ENCODE data around the gene ROBO1.
"Not testable (repeated sequence)": the region's sequence is repeated elsewhere in the genome, so short reads cannot be mapped to it uniquely, and the experiment has no call there.

The ROBO1 gene

DNA sequence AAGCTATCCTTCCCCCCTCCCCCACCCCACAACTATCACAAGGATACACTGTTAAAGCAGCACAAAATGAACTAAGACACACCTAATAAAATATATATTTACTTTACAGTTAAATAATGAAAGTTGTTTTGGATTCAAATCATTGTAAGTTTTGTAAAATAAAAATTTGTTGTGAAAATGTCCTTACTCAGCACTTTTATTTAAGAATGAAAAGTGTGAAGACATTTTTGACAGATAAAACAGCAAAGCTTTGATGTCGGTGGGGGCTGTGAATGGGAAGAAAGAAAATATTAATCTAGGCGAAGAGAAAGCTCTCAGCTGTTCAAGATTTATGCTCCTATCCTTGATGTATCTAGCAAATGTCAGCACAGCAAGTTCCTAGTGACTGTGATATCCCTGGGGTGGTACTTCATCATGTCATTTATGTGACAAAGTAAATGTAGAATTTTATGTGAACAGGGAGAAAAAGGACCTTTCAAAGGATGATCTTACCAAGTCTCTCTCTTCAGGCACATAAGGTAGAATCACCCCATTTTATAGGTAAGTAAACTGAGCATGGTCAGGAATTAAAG, 216.4 kb downstream of the ROBO1 start:
- DNase-seq (ENCODE audit: low spot score), result no peak

- DNase-seq (ENCODE audit: low spot score), result no peak
Observed at GRCh38 chr3:79543218-79543982, 224.4 kb downstream of the ROBO1 start.

DNA sequence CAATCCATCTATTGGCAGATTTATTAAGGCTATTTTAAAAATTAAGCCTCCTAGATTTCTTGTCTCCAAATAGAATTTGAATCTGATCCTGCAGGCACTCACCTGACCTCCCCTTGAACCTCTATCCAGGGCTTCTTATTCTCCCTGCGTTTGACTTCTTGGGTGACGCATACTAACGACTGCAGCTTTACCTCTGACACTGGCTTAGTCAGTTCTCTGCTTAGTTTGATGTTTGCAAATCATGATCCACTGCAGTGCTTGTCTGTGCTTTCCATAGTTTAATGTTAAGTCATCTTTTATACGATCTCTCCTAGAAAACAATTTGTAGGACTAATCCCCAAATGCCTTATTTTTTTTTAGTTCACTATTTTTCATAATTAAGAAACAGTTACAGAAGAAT, 233.1 kb downstream of the ROBO1 start:
- no peak for DNase-seq (ENCODE audit: low spot score)

DNA sequence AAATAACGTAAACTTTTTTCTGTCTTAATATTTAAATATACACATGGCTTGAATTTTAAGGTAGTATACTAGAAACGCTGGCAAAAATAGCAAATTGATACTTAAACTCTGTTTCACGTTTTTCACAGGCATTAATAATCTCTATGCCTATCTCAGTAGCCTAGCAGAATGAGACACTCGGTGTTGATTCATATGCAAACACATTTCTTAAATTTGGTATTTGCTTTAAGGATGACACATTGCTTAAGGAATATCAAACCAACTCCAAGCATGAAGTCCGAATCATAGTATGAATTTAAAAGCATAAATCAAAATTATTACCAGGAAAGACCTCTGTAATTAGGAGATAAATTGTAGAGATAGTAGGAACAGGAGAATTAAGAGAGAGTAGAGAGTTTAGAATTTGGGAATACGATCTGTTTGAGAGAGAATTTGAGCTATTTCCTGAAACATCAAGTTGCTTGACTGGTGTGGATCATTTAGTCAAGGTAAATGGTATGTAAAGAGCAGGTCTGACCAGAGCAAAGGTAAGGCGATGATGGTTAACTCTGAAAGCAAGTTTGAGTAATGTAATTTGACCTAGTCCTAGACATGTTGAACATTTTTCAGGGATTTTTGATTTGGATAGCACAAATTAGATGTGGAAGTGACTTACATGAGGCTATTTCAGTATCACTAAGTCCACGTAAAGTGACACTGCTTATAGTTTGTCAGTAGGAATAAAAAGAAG, 236.1 kb downstream of the ROBO1 start:
- no peak for DNase-seq (ENCODE audit: low spot score)

- peak; percentile 55 for DNase-seq (ENCODE audit: low spot score)
Observed at GRCh38 chr3:79521221-79521848, 246.5 kb downstream of the ROBO1 start.

GRCh38 chr3:79517766-79518413, 249.9 kb downstream of the ROBO1 start:
- DNase-seq (ENCODE audit: low spot score), result peak; percentile 13

GRCh38 chr3:79516795-79517194, 251.0 kb downstream of the ROBO1 start:
- DNase-seq (ENCODE audit: low spot score), result no peak

DNA sequence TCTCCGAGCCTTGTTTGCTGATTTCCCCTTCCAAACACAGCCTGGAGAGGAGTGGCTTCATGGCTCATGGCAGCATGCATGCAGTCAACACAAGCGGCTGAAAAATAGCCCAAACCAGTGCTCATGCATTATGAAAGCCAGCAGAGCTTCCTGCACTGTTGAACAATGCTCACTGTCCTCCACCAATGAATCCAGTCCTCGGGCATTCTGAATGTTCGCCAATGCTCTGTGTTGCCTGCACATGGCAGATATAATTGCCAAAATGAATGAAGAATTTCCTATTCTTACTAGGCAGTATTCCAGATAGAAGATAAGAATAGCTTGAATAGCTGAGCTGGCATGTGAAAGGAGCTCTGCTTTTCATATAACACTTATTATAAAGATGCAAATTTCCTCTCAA, 252.7 kb downstream of the ROBO1 start:
- DNase-seq (ENCODE audit: low spot score), result no peak

DNA sequence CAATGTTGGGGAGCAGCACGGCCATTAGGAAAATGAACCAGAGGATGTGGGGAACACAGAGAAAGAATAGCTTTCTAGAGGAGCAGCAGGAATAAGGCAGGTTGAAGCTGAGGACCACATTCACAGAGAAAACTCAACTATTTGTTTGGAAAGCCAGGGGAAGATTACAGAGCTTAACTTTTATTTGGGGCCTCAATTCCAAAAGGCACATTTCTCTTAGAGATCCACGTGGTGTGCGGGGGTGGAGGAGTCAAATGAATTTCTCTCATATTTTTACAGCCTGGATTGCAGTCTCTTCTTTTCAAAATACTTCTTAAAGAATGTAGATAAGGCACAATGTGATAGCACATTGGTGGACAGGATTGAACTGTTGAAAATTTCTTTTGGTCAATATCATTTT, 253.7 kb downstream of the ROBO1 start:
- no peak for DNase-seq (ENCODE audit: low spot score)

DNA sequence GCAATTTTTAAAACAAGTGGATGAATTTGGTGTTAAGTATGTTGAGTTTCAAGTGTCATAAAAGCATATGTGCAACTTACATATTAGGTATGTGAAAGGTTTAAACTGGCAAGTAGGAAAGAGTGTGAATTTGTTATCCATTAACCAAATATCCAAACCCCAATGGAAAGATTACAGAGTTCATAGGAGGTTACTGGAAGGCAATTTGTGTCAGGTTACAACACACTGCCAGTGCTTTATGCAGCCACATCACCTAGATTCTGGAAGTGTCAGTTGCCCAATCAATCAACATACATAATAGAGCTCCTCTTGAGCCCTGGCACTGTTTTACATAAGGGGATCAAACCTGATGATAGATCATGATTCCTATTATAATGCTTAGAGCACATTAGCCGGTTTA, 261.0 kb downstream of the ROBO1 start:
- no peak for DNase-seq (ENCODE audit: low spot score)

DNA sequence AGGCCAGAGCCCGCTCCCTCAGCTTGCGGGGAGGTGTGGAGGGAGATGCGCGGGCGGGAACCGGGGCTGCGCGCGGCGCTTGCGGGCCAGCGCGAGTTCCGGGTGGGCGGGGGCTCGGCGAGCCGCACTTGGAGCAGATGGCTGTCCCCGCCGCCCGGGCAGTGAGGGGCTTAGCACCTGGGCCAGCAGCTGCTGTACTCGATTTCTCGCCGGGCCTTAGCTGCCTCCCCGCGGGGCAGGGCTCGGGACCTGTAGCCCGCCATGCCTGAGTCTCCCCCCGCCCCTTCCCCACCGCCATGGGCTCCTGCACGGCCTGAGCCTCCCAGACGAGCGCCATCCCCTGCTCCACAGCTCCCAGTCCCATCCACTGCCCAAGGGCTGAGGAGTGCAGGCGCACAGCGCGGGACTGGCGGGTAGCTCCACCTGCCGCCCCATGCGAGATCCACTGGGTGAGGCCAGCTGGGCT, 265.5 kb downstream of the ROBO1 start:
- DNase-seq (ENCODE audit: low spot score), result not testable (repeated sequence)

DNA sequence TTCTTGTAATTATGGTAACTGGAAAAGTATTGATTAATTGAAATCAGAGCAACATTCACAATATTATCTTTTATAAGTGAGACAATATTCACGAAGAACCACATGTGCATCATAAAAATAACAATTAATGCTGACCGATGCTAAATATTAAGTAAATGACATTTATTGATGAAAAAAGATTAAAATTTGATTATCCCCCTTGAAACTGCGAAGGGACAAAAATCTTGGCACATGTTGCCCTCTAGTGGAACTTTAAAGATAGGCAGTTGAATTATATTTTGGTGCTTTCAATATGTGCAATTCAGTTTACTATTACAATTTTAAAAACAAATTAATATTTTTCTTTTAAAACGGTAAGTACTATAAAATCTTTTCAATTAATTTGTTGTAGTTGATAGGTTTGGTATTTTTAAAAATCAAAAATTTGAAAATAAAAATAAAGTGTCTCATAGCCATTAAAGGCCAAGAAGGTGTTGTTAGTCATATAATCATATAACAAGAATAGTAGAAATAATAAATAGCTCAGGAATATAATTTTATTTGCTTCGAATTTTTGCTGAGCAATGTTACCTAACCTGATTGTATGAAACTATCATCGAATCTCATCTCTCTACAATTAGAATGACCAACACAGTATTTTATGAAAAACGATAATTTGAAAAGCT, 270.2 kb downstream of the ROBO1 start:
- DNase-seq (ENCODE audit: low spot score), result peak; percentile 19

GRCh38 chr3:79491029-79491641, 276.7 kb downstream of the ROBO1 start:
- DNase-seq (ENCODE audit: low spot score), result no peak

DNA sequence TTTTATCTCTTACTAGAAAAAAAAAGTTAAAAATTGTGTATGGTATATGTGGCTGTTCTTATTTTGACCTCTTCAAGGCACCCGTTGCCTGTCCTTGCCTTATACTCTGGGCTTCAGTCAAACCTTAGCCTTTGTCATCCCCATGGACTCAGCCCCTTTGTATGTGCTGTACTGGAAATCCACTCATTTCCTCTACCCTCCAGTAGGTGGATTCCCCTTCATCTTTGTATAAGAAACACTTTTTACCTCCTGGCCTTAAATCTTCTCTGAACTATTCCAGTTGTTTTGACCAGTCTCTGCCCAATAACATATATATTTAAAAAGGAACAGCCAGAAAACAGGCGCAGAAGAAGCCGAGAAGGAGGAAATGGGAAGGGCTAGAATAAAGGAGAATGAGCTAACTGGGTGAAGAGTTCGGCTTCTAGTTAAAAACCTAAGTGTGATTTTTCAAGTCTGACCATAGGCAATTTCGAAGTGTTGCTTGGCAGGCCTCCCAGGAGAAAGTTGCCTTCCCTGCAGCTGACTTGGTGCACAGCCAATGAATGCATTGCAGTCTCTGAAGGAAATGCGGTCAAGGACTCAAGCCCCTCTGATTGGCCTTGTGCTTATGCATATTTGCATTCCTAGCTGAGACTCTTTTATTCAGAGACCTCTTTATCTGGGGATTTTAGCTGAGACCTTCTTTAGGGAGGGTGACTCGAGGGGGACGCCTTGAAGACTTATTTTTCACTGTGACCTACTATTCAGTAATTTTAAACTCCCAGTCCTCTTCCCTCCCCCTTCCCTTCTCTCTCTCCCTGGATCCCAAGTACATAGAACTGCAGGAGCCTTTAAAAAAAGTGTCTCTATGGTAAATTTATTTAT, 277.4 kb downstream of the ROBO1 start:
- DNase-seq (ENCODE audit: low spot score), result no peak

DNA sequence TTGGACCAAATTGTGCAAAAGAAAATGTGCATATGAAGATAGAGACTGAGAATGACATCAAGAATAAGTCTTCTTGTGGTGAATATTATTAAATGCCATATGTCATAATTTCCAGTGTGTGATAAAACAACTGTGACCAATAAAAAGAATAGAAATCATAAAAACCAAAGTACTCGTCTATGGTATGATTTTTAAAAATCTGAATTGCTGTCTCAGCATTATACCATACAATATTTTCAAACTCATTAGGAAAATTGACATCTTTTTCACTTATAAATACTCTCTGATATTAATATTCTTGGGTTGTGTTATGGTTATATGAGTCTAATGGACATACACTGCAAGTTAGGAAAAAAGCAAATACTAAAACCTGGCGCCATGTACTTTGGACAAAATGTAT, 279.4 kb downstream of the ROBO1 start:
- DNase-seq (ENCODE audit: low spot score), result no peak

DNA sequence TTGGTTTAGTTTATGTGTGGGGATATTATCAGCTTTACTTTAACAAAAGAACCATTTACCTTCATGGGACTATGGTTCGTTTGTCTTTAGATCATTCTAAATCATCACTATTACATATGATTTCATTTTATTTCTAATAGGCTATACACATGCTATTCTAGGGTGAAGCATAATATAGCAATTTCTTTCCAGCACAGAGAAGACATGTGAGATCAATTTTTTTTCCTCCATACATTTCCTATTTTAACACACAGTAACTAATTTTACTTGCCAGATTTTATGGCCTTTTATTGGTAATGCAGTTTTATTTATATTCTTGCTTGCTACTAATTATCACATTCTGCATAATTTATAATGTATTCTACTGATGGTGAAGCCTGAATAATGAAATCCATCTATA, 287.1 kb downstream of the ROBO1 start:
- DNase-seq (ENCODE audit: low spot score), result no peak

DNA sequence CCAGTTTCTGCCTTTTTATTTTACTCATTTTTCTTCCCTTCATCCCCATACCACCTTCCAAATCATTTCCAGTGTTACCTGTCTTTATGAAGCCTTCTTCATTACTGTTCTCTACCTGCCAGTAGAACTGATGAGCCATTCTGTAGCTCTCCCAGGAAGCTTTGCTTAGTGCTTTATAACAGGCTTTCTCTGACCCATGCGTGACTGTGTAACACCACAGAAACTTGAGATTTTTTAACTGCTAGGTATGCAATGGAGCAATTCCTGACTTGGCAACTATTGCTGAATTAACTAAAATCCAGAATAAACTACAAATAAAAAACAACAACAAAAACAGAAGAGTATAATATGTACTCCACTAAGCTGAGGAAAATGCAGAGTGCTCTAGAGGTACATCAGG, 289.2 kb downstream of the ROBO1 start:
- no peak for DNase-seq (ENCODE audit: low spot score)

- DNase-seq (ENCODE audit: low spot score), result no peak
Observed at GRCh38 chr3:79477242-79477641, 290.6 kb downstream of the ROBO1 start.

- no peak for DNase-seq (ENCODE audit: low spot score)
Observed at GRCh38 chr3:79473993-79474392, 293.8 kb downstream of the ROBO1 start.

DNA sequence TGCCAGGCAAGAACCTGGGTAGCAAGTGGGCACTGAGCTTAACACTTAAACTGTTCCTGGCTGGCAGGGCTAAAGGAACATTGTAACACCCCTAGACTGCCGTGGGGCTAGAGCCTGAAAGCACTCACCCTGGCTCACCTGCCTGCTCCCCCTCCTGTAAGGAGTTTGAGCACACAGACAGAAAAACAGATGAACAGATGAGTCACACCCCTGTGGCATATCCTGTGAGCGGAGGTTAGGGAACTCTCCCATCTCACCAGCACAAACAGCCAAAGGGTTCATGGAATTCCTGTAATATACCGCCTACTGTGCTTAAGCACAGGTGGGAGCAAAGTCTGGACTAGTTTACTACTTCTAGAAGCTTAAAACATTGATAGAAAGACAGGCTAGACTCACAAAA, 300.1 kb downstream of the ROBO1 start:
- no peak for DNase-seq (ENCODE audit: low spot score)

Measured in NAMALWA (cell line).